Germinal center (tissue), 1 donor: ENCODE measurements around the gene TUBD1.
"Not testable (repeated sequence)": the region's sequence is repeated elsewhere in the genome, so short reads cannot be mapped to it uniquely, and the experiment has no call there.

Source experiments
- DNase-seq: peaks from one replicate; pipeline ENCODE4 v3.0.0; 2012; ENCODE audit warnings: mixed read lengths, low spot score

The TUBD1 gene, protein sequence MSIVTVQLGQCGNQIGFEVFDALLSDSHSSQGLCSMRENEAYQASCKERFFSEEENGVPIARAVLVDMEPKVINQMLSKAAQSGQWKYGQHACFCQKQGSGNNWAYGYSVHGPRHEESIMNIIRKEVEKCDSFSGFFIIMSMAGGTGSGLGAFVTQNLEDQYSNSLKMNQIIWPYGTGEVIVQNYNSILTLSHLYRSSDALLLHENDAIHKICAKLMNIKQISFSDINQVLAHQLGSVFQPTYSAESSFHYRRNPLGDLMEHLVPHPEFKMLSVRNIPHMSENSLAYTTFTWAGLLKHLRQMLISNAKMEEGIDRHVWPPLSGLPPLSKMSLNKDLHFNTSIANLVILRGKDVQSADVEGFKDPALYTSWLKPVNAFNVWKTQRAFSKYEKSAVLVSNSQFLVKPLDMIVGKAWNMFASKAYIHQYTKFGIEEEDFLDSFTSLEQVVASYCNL

DNA sequence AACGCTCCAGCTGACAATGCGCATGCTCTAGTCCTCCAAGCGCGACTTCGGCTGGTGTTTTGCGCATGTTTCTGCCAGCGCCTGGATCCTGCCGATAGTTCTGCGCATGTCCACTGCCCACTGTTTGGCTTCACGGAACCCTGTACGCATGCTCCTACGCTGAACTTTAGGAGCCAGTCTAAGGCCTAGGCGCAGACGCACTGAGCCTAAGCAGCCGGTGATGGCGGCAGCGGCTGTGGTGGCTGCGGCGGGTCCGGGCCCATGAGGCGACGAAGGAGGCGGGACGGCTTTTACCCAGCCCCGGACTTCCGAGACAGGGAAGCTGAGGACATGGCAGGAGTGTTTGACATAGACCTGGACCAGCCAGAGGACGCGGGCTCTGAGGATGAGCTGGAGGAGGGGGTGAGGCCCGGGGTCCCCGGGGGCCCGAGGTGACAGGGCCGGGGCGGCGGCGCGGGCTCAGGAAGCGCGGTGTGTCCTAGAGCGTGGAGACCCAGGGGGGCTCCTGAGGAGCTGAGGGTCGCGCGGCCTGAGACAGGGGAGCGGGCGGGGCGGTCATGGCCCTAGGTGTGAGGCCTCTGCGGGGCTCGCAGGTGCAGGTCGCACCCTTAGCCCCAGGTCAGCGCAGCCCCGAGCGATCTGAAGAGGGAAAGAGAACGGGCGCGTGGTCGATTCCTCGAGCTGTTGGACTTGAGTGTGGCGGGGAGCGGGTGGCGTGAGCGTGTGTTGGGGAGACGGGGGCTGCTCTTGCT lies at the start of gene TUBD1, which contains the start of gene RPS6KB1:
Gene TUBD1, minus strand, starts transcription at position 20 of the 752 bp plus-strand sequence. CDS start 1,941 bp downstream, outside the sequence.
Gene RPS6KB1, plus strand, starts transcription at position 198 of the 752 bp plus-strand sequence. Its CDS starts 64 bp downstream, at position 262.
- peak; percentile 99 for DNase-seq

DNA sequence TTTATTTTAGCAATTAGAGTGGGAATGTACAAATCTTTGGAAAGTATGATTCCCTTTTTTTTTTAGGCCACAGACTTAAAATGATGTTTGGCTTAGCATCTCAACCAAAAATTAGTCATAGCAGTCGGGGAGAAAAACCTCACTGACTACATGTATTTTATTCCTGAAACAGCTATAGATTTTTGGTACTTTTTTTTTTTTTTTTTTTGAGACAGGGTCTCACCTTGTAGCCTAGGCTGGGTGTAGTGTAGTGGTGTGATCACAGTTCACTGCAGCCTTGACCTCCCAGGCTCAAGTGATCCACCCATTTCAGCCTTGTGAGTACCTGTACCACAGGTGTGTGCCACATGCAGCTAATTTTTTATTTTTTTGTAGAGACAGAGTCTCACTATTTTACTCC lies 48.4 kb upstream of the TUBD1 start:
- DNase-seq, result no peak

DNA sequence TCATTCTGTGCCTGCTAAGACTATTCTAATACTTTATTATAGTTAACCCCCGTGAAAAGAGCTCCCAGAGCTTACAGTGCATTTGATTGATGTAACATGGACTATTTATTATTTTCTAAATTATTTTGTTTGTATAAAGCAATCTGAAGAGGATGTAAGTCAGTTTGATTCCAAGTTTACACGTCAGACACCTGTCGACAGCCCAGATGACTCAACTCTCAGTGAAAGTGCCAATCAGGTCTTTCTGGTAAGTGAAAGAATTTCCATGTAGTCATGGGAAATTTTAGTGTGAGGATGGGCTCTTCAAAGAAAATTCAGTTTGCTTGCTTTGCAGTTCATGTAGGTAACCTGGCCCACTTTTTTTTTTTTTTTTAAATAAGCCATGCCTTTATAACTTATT lies 48.0 kb upstream of the TUBD1 start:
- DNase-seq, result not testable (repeated sequence)

DNA sequence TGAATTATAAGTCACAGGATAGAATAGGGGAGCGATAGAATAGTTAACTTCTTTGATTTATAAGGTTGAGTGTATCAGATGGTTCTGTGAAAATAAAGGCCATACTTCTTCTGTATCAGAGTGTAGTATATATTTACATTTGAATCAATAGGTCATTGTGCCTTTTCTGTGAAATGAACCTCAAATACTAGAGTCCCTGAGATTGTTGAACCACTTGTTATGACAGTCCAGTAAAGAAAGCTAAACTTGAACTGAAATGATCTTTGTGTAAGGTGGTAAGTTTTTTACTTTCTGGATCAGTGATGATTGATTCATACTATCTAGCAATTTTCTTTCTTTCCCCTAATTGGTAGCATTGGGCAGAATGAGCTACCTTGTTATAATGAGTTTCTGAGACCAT lies 40.6 kb upstream of the TUBD1 start:
- not testable (repeated sequence) for DNase-seq

DNA sequence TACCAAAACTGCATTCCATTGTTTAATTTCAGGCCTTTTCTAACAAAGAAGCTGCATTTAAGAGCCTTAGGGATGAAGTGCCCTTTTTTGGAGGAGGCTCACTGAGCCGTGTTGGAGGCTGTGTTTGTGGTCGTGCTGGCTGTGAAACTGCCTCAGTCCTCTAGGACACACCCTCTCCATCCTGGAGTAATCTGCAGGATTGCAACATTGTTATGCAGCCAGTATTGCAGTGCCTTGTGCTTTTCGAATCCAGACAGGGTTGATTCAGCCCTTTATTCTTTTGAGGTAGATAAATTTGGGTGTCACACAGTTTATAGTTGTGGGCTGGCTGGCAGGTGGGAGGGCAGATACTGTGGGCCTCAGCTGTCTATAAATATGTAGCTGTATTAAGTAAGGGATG lies 38.0 kb upstream of the TUBD1 start:
- not testable (repeated sequence) for DNase-seq

DNA sequence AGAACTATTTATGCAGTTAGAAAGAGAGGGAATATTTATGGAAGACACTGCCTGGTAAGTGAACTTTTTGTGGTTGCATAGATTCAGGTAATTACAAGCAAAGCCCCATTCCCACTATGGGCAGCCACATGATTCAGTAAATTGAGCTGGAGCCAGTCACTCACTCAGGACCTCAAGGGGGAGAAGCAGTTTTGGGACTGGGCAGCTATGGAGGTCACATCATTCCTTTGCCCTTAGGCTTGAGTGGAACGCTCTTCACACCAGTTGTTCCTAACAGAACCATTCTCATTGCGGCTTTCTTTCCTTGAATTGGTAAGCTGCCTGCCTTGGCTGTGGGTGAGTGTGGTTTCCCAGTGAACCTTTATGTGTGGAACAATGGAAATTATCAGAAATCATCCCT lies 37.4 kb upstream of the TUBD1 start:
- not testable (repeated sequence) for DNase-seq

DNA sequence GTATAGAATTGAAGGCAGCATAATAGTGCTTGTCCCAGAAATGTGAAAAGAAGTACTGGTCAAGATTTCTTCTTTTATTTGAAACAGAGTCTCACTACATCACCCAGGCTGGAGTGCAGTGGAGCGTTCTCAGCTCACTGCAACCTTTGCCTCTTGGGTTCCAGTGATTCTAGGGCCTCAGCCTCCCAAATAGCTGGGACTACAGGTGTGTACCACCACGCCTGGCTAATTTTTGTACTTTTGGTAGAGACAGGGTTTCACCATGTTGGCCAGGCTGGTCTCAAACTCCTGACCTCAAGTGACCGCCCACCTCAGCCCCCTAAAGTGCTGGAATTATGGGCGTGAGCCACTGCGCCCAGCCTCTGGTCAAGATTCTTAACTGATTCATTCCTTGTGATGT lies 27.9 kb upstream of the TUBD1 start:
- DNase-seq, result not testable (repeated sequence)

DNA sequence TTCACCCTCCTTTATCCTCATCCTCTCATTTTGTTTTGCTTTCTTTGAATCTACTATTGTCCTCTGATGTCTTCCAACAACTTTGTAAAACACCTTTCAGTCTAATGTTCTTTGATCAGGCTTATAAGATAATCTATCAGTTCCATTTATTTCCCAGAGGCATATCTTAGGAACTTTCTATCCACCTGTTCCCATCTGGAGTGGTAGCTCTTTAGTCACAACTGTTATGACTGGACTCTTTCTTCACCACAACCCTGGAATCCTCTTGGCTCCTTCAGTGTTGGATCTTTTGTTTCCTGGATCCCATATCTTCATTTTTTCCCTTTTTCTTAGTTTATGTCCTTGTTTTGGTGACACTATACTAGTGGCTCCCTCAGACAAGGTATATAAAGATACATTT lies 23.7 kb upstream of the TUBD1 start:
- no peak for DNase-seq

DNA sequence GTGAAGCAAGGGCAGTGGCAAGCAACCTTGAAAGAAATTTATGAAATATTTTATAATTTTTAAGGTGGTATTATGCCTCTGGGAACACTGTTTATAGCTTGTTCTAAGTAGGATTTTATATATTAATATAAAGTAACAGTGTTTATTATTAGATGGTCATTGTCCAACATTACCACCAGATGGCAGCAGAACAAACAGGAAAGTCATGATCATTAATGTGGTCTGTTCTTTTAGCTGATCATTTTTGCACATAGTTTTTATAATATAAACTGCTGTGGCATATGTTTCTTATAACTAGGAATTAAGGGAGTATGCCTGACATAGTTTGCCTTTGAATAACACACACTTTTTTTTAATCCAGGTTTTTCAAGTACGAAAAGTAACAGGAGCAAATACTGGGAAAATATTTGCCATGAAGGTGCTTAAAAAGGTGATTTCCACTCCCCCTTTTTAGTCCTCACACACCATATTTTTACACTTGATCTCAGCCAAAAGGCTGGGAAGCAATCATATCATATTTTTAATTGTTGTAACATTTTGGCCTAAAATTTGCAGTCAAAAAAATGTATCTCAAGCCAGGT lies 21.6 kb upstream of the TUBD1 start:
- peak; percentile 65 for DNase-seq

DNA sequence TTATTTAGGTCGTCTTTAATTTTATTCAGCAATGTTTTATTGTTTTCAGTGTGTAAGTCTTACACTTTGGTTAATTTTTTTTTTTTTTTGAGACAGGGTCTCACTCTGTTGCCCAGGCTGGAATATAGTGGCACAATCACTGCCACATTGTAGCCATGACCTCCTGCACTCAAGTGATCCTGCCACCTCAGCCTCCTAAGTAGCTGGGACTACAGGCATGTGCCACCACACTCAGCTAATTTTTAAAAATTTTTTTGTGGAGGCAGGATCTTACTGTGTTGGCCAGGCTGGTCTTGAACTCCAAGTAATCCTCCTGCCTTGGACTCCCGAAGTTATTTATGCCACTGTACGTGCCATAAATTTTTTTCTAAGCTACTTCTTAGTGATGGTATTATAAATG lies 14.7 kb upstream of the TUBD1 start:
- no peak for DNase-seq

DNA sequence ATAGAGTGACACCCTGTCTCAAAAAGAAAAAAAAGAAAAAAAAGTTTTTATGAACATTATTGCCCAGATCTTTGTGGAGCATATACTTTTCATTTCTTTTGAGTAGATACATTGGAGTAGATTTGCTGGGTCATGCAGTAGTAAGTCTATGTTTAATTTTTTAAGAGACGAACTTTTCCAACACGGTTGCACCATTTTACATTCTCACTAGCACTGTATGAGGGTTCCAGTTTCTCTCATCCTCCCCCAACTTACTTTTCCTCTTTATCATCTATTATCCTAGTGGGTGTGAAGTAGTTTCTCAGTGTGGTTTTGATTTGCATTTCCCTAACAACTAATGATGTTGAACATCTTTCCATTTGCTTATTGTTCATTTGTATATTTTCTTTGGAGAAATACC lies 10.7 kb upstream of the TUBD1 start:
- DNase-seq, result no peak

DNA sequence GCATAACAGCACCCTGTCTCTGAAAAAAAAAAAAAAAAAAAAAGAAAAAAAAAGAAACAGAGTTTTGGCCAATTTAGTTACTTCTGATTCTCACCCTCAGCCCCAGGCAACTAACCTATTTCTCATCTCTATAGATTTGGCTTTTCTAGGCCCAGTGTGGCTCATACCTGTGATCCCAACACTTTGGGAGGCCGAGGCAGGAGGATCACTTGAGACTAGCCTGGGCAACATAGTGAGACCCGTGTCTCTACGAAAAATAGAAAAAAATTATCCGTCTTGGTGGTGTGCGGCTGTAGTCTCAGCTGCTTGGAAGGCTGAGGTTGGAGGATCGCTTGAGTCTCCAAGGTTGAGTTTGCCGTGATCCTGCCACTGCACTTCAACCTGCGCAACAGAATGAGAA lies 8.9 kb upstream of the TUBD1 start:
- no peak for DNase-seq

DNA sequence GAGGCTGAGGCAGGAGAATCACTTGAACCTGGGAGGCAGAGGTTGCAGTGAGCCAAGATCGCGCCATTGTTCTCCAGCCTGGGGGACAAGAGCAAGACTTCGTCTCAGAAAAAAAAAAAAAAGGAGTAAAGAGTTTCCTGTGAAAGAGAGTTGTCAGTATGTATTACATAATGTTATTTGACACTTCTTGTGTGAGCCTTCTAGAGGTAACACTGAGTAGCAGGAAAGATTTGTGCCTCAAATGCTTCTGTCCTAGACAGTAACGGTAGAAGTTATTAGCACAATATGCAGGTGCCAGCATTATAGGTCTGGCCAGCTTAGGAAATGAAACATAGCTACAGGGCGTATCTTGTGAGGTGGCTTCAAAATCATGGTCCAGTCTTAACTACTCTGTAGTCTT lies 6.4 kb upstream of the TUBD1 start:
- no peak for DNase-seq

DNA sequence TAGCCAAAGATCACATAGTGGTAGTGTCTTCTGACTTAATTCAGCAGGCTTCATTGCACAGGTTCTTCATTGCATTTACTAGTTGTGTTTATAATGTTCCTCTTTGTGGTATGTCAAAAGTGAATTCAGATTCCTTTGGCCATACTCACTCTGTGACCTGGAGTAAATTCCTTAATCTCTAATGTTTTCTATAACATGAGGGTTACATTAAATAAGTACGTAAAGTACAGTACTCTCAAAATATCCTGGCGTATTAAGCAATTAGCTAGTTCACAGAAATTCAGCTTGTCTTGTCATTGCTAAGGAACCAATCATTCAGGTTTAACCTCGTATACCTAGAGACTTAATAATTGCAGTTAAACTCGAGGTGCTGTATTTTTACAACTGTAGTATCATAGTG lies 4.3 kb upstream of the TUBD1 start:
- no peak for DNase-seq

DNA sequence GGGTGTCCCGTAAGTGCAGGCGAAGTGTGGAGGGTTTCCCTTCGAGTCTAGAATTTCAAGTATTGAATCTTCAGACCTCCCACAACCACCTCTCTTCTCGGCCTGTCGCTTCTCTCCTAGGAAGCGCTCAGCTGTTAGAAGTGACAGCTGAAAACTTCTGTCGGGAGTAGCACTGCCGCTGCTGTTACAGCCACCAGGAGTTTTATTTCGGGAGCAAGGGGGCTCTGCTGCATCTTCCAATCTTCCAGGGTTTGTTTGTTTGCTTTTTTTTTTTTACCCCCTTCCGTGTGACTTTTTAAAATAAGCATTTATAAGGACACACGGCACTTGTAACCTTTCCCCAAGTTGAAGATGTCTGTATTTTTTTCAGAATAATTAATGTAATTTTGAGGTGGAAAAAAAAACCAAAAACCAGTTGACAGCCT lies 945 bp upstream of the TUBD1 start:
- DNase-seq, result peak; percentile 21

DNA sequence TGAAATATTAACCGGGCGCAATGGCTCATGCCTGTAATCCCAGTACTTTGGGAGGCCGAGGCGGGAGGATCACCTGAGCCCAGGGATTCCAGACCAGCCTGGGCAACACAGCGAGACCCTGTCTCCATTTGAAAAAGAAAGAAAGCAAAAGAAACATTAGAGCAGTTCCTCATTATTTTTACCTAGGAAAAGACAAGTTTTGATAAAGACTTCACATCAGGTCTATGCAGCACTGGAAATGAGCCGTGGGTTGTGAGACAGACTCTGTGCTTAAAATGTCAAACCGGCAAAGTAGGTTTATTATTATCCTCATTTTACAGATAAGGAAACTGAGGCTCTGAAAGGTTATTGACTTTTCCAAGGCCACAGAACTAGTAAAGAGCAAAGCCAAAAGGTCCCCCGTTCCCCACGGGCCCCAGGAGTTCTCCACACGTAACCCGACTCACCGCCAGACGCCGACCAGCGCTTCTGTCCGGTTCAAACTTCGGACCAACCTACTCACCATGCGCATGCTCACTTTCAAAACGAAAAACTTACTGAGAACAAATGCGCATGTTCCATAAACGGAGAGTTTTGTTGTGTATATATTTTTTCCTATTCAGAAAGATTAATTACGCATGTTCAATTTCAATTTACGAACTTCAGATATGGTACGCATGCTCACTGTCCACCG lies 356 bp downstream of the TUBD1 start:
- DNase-seq, result no peak

DNA sequence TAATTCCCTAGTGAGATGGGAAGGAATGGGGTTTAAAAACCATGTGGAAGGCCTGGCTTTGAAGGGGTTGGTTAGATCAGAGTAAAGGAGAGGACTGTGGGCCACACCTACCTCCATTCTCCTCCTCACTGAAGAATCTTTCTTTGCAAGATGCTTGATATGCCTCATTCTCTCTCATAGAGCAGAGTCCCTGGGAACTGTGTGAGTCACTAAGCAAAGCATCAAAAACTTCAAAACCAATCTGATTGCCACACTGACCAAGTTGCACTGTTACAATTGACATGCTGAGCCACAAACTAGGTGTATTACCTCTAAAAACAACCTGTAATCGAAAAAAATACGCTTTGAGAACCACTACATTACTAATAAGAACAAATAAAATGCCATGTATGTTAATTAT lies 2.0 kb downstream of the TUBD1 start:
- DNase-seq, result no peak

DNA sequence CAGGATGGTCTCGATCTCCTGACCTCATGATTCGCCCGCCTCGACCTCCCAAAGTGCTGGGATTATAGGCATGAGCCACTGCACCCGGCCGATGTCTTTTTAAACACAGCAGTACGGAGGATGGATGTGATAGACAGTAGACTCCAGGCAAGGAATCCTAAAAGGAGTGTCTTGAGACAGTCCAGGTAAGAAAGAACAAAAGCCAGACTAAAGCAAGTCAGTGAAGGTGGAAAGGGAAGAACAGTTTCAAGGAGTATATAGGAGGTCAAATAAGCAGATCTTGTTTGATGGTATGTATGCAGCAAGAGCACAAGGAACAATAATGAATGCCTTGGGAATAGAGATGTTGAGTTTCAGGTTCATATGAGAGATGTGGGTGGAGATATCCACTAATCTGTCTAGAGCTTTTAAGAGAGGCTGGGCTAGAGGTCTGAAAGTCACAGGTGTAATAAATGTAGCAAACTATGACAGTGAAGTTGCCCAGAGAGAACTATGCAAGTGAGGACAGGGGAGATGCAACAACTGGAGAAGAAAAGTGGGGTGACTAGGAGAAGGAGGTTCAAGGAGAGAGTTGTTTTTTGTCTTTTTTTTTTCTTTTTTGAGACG lies 4.5 kb downstream of the TUBD1 start:
- no peak for DNase-seq

DNA sequence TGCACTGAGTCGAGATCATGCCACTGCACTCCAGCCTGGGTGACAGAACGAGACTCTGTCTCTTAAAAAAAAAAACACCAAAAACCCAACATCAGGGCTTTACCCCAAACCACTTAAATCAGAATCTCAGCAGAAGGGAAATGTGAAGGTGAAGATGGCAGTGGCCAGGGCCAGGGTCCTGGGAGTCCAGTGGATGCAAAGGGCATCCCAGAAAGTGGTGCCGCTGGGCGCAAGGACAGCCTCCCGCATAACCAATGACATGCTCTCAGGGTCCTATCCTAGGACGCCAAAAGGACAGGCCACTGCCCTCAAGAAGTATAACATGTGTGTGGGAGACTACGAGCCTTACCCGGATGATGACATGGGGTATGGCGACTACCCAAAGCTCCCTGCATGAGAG lies 7.9 kb downstream of the TUBD1 start:
- no peak for DNase-seq

DNA sequence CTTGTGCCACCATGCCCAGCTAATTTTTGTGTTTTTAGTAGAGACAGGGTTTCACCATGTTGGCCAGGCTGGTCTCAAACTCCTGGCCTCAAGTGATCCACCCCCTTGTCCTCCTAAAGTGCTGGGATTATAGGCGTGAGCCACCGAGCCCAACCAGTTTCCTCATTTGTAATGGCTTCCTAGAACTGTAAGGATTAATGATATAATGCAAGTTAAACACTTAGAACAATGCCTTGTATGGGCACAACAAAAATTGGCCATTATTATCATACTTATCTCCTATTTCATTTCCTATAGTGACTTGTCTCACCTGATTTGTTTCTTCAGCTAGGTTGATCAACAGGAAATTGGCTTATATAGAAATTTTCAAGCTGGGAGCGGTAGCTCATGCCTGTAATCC lies 14.1 kb downstream of the TUBD1 start:
- no peak for DNase-seq

DNA sequence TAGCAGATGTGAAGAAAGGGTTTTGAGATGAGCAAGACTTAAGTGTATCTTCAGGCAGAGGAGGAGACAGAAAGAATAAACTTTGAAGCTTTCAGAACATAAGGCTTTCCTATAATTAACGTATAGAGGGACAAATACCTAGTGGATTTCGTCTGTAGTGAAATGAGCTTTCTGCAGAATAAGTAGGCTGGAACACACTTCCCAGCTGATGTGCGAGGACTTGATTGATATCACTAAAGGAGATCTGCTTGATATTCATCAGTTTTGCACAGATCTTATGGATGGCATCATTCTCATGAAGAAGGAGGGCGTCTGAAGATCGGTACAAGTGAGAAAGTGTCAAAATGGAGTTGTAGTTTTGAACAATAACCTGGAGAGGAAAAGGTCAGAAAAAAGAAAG lies 14.8 kb downstream of the TUBD1 start:
- no peak for DNase-seq

DNA sequence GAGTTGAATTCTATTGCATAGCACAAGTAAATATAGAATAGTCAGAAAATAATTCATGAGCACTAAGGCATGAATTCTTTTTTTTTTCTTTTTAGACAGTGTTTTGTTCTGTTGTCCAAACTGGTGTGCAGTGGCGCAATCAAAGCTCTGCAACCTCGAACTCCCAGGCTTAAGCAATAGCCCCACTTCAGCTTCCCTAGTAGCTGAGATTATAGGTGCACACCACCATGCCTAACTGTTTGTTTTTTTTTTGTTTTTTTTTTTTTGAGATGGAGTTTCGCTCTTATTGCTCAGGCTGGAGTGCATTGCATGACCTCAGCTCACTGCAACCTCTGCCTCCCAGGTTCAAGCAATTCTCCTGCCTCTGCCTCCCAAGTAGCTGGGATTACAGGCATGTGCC lies 16.6 kb downstream of the TUBD1 start:
- DNase-seq, result no peak
